ENCODE results near the gene ZNF280B. TPM values are rescaled to one million over a fixed set of nuclear protein-coding genes. Genes with fewer than 3 reads are reported as not detected.

The ZNF280B gene
- total and polyA plus RNA-seq, 2 experiments from 2014 or later = 0.11 to 0.45 TPM

DNA sequence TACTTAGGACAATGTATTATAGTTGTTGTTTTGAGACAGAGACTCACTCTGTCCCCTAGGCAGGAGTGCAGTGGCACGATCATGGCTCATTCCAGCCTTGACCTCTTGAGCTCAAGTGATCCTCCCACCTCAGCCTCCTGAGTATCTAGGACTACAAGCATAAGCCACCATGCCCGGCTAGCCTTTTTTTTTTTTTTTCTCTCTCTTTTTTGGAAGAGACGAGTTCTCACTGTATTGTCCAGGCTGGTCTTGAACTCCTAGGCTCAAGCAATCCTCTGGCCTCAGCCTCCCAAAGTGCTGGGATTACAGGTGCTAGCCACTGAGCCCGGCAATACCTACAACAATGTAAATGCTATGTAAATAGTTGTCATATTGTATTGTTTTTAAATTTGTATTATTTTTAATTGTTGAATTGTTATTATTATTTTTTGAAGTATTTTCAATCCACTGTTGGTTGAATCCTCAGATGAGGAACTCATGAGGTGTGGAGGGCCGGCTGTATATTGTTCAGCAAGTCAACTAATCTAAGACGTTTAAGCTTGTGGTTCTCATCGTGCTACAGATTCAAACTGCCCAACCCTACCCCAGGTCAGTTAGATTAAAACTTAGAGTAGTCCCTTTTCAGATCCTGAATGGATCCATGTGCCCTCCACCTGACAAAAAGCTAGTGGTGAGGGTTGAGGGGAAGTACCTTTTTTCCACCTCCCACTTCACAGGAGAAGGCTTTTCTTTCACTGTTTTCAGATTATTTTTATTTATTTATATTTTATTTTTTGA lies 23.4 kb upstream of the ZNF280B start:
- Histone ChIP-seq H3K9me2 (ENCODE audit: insufficient read depth) (no peaks in the 10 kb centered on the region), H3F3A (ENCODE audit: insufficient read depth) (no peaks in the 10 kb centered on the region), H3K27me3 (replicated peaks; ENCODE audit: insufficient read depth) (no peaks in the 10 kb centered on the region; the same call in 1 of the 2 replicates), H3K27ac (no peak overlapping the region), H4K20me1 (ENCODE audit: insufficient read depth) (no peaks in the 10 kb centered on the region), H3K4me3 (no peak overlapping the region), H3K9me3 (ENCODE audit: low read depth) (no peaks in the 10 kb centered on the region), H3K4me2 (ENCODE audit: unreplicated experiment) (no peak overlapping the region), H2AFZ (no peak overlapping the region), H3K36me3 (ENCODE audit: low read depth) (no peaks in the 10 kb centered on the region), H3K9ac (no peak overlapping the region), H3K79me2 (ENCODE audit: insufficient read depth) (no peaks in the 10 kb centered on the region), H3K4me1 (ENCODE audit: insufficient read depth) (no peaks in the 10 kb centered on the region)
- in situ Hi-C loops (cut with MboI) = no loop called here
- TF ChIP-seq EZH2 (IDR thresholded peaks at IDR 0.05; ENCODE audit: insufficient read depth, poor library complexity, severe bottlenecking) = no peak
- TF ChIP-seq EZH2phosphoT487 (IDR thresholded peaks at IDR 0.05; ENCODE audit: insufficient read depth, low read depth) = no peak
- no peak for DNase-seq
- WGBS, 2 experiments (ENCODE audit: low coverage in 1 of 2, low lambda C conversion rate in 2 of 2, missing lambda C conversion rate in 2 of 2) = 38 to 40% methylated on average over 7 of the region's 7 CpGs

DNA sequence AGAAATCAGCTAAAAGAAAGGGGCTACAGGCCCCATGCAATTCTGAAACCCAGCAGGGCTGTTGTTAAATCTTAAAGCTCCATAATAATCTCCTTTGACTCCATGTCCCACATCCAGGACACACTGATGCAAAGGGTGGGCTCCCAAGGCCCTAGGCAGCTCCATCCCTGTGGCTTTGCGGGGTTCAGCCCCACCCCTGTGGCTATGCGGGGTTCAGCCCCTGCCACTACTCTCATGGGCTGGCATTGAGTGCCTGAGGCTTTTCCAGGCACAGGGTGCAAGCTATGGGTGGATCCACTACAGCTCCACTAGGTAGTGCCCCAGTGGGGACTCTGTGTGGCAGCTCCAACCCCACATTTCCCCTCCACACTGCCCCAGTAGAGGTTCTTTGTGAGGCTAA lies 20.2 kb upstream of the ZNF280B start:
- H4K20me1 ChIP-seq (ENCODE audit: insufficient read depth) = no peaks in the 10 kb centered on the region
- H3K27me3 ChIP-seq (replicated peaks; ENCODE audit: insufficient read depth) = peaks cover 11% of the 10 kb centered on the region
- no peak overlapping the region for H3K4me3 ChIP-seq
- H3K79me2 ChIP-seq (ENCODE audit: insufficient read depth) = no peaks in the 10 kb centered on the region
- DNase-seq = no peak
- no peak overlapping the region for H3K4me2 ChIP-seq (ENCODE audit: unreplicated experiment)
- H3K4me1 ChIP-seq (ENCODE audit: insufficient read depth) = no peaks in the 10 kb centered on the region
- H3K27ac ChIP-seq = no peak overlapping the region
- in situ Hi-C loops (cut with MboI) = no loop called here
- no peak overlapping the region for H2AFZ ChIP-seq
- H3F3A ChIP-seq (ENCODE audit: insufficient read depth) = no peaks in the 10 kb centered on the region
- H3K36me3 ChIP-seq (ENCODE audit: low read depth) = no peaks in the 10 kb centered on the region
- TF ChIP-seq EZH2 (IDR thresholded peaks at IDR 0.05; ENCODE audit: insufficient read depth, poor library complexity, severe bottlenecking) = no peak
- no peak for TF ChIP-seq EZH2phosphoT487 (IDR thresholded peaks at IDR 0.05; ENCODE audit: insufficient read depth, low read depth)
- no peaks in the 10 kb centered on the region for H3K9me2 ChIP-seq (ENCODE audit: insufficient read depth)
- H3K9ac ChIP-seq = no peak overlapping the region
- H3K9me3 ChIP-seq (ENCODE audit: low read depth) = no peaks in the 10 kb centered on the region
- WGBS, 2 experiments (ENCODE audit: low coverage in 1 of 2, low lambda C conversion rate in 2 of 2, missing lambda C conversion rate in 2 of 2) = 20 to 26% methylated on average over 1 to 2 of the region's 2 CpGs

DNA sequence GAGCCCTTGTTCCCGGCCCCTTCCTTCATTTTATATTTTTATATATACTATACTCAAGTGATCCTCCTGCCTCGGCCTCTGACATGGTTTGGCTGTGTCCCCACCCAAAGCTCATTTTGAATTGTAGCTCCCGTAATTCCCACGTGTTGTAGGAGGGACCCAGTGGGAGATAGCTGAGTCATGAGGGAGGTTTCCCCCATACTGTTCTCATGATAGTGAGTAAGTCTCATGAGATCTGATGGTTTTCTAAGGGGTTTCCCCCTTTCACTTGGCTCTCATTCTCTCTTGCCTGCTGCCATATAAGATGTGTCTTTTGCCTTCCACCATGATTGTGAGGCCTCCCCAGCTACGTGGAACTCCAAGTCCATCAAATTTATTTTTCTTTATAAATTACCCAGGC lies 18.8 kb upstream of the ZNF280B start:
- Histone ChIP-seq H3K27ac (no peak overlapping the region), H3K9ac (no peak overlapping the region), H2AFZ (no peak overlapping the region), H3K4me2 (ENCODE audit: unreplicated experiment) (no peak overlapping the region), H3F3A (ENCODE audit: insufficient read depth) (no peaks in the 10 kb centered on the region), H3K9me2 (ENCODE audit: insufficient read depth) (no peaks in the 10 kb centered on the region), H3K4me3 (no peak overlapping the region), H3K4me1 (ENCODE audit: insufficient read depth) (no peaks in the 10 kb centered on the region), H3K79me2 (ENCODE audit: insufficient read depth) (no peaks in the 10 kb centered on the region), H4K20me1 (ENCODE audit: insufficient read depth) (no peaks in the 10 kb centered on the region), H3K36me3 (ENCODE audit: low read depth) (no peaks in the 10 kb centered on the region), H3K9me3 (ENCODE audit: low read depth) (no peaks in the 10 kb centered on the region), H3K27me3 (replicated peaks; ENCODE audit: insufficient read depth) (peaks cover 11% of the 10 kb centered on the region)
- TF ChIP-seq EZH2 (IDR thresholded peaks at IDR 0.05; ENCODE audit: insufficient read depth, poor library complexity, severe bottlenecking) (no peak), EZH2phosphoT487 (IDR thresholded peaks at IDR 0.05; ENCODE audit: insufficient read depth, low read depth) (no peak)
- 22 to 33% methylated on average over 5 of the region's 5 CpGs for WGBS, 2 experiments (ENCODE audit: low coverage in 1 of 2, low lambda C conversion rate in 2 of 2, missing lambda C conversion rate in 2 of 2)
- no peak for DNase-seq
- in situ Hi-C loops (cut with MboI) = no loop called here

DNA sequence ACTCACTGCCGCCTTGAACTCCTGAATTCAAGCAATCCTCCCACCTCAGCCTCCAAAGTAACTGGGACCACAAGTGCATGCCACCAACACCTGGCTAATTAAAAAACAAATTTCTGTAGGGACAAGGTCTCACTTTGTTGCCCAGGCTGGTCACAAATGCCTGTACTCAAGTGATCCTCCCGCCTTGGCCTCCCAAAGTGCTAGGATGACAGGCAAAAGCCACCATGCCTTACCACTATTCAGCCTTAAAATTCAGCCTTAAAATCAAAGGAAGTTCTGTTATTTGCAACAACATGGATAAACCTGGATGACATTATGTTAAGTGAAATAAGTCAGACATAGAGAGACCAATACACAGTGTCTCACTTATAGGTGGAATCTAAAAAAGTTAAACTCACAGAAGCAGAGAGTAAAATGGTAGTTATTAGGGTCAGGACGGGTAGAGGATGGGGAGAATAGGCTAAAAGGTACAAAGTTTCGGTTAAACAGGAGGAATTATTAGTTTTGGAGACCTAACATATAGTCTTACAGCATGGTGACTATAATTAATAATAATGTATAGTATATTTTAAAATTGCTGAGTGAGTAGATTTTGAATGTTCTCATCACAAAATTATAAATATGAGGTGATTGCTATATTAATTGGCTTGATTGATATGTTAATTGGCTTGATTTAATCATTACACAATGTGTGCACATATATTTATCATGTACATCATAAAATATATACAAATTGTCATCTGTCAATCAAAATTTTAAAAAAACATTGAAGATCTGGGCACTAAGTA lies 17.8 kb upstream of the ZNF280B start:
- TF ChIP-seq EZH2phosphoT487 (IDR thresholded peaks at IDR 0.05; ENCODE audit: insufficient read depth, low read depth) (no peak), EZH2 (IDR thresholded peaks at IDR 0.05; ENCODE audit: insufficient read depth, poor library complexity, severe bottlenecking) (no peak)
- Histone ChIP-seq H3K36me3 (ENCODE audit: low read depth) (no peaks in the 10 kb centered on the region), H3K4me1 (ENCODE audit: insufficient read depth) (no peaks in the 10 kb centered on the region), H3K9ac (no peak overlapping the region), H3K4me3 (no peak overlapping the region), H3K4me2 (ENCODE audit: unreplicated experiment) (no peak overlapping the region), H3K27ac (no peak overlapping the region), H2AFZ (no peak overlapping the region), H3K79me2 (ENCODE audit: insufficient read depth) (no peaks in the 10 kb centered on the region), H3K27me3 (replicated peaks; ENCODE audit: insufficient read depth) (peaks cover 11% of the 10 kb centered on the region), H4K20me1 (ENCODE audit: insufficient read depth) (no peaks in the 10 kb centered on the region), H3K9me2 (ENCODE audit: insufficient read depth) (no peaks in the 10 kb centered on the region), H3F3A (ENCODE audit: insufficient read depth) (no peaks in the 10 kb centered on the region), H3K9me3 (ENCODE audit: low read depth) (no peaks in the 10 kb centered on the region)
- 30 to 33% methylated on average over 4 of the region's 4 CpGs for WGBS, 2 experiments (ENCODE audit: low coverage in 1 of 2, low lambda C conversion rate in 2 of 2, missing lambda C conversion rate in 2 of 2)
- no peak for DNase-seq
- in situ Hi-C loops (cut with MboI) = no loop called here
